WTC11 (cell line): ENCODE results near the gene HTN1. TPM values are rescaled to one million over a fixed set of nuclear protein-coding genes. Genes with fewer than 3 reads are reported as not detected.

Experiments
- GTF2I ChIP-seq: fragments of 250-450 bp; sonication (Bioruptor Pico); conservative IDR thresholded peaks from 2 replicates; pipeline ENCODE4 v1.4.0; 2021; ENCODE audit warnings: mild to moderate bottlenecking
- NR3C1 ChIP-seq: sonication (generic); formaldehyde crosslinking; conservative IDR thresholded peaks from 2 replicates; pipeline ENCODE4 v1.8.1; 2023; ENCODE audit warnings: low read depth, mild to moderate bottlenecking, missing genetic modification reagents
- SOX15 ChIP-seq: fragments of 250-450 bp; sonication (Bioruptor Pico); IDR thresholded peaks from 2 replicates; pipeline ENCODE4 v1.9.0; 2021; ENCODE audit warnings: mild to moderate bottlenecking
- total RNA-seq: library from RNA; stranded (reverse); gene quantifications from 3 replicates; pipeline ENCODE4 v1.2.3, GENCODE V29; 2021
- TF ChIP-seq, protein P1 (sequence below): sonication (generic); formaldehyde crosslinking; IDR thresholded peaks from 2 replicates; pipeline ENCODE4 v1.8.0; 2023; ENCODE audit warnings: missing genetic modification reagents

HTN1 gene
- total RNA-seq, 1 experiment from 2014 or later: not detected

DNA sequence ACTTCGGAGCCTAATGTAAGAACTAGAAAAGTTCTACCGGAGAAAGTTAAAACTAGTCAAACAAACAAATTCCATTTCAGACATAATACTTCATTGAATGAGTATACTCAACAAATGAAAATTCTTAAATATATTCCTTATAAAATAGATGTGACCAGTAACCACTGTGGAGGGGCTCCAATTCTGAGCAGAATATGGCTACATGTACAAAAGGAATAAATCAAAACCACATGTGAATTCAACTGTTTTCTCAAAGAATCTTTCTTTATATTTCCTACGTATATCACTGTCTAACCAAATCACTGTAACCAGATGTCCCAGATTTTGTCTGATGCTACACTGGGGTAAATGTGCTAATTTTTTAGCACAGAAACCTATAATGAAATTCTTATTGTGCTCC is 49.0 kb downstream of the HTN1 start (continued):
- TF ChIP-seq, protein P1, sequence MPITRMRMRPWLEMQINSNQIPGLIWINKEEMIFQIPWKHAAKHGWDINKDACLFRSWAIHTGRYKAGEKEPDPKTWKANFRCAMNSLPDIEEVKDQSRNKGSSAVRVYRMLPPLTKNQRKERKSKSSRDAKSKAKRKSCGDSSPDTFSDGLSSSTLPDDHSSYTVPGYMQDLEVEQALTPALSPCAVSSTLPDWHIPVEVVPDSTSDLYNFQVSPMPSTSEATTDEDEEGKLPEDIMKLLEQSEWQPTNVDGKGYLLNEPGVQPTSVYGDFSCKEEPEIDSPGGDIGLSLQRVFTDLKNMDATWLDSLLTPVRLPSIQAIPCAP: no peak
- no peak for TF ChIP-seq GTF2I (CRISPR knock-in tag)
- no peak for TF ChIP-seq SOX15
- no peak for TF ChIP-seq NR3C1 (CRISPR knock-in tag)

Other genes starting within 250 kb of the HTN1 start
- not detected in 3 replicates for gene SULT1E1, start 190.3 kb upstream of the HTN1 start, total RNA-seq
- not detected in 3 replicates for gene CSN1S1, start 119.4 kb upstream of the HTN1 start, total RNA-seq
- gene CSN2, start 84.7 kb upstream of the HTN1 start, total RNA-seq: not detected in 3 replicates
- gene STATH, start 54.5 kb upstream of the HTN1 start, total RNA-seq: not detected in 3 replicates
- gene HTN3, start 22.0 kb upstream of the HTN1 start, total RNA-seq: not detected in 3 replicates
- gene PRR27, start 103.8 kb downstream of the HTN1 start, total RNA-seq: not detected in 3 replicates
- not detected in 3 replicates for gene ODAM, start 145.3 kb downstream of the HTN1 start, total RNA-seq
- gene FDCSP, start 175.7 kb downstream of the HTN1 start, total RNA-seq: not detected in 3 replicates
- gene CSN3, start 192.2 kb downstream of the HTN1 start, total RNA-seq: not detected in 3 replicates